Spleen (tissue), 11 donors: Measurements from ENCODE around the gene ABCA4. TPM values are rescaled to one million over a fixed set of nuclear protein-coding genes. Genes with fewer than 3 reads are reported as not detected.
A peak's percentile ranks its signal among the peaks of the same experiment; 100 is the strongest.

Experiments
- DNase-seq: peaks from one replicate; pipeline ENCODE4 v3.0.0-alpha.2; 2020
- H3K27ac ChIP-seq, 8 donors: fragments of 200-600 bp; sonication (generic) in 7 of 8; 1 replicate in 4 of 8; 2 replicates in 4 of 8; pipeline versions ENCODE4 v1.5.0 to v1.8.0; 2016 to 2021; ENCODE audit warnings: inconsistent platforms in 4 of 8, mild to moderate bottlenecking in 4 of 8, moderate library complexity in 1 of 8
- H3K27me3 ChIP-seq, 7 donors: fragments of 200-600 bp; sonication (generic) in 6 of 7; replicated peaks in 1 of 7; 1 replicate in 4 of 7; 2 replicates in 3 of 7; pipeline versions ENCODE4 v1.5.0 to v1.8.0; 2016 to 2021; ENCODE audit warnings: inconsistent platforms in 3 of 7, mild to moderate bottlenecking in 1 of 7
- H3K36me3 ChIP-seq, 6 donors: fragments of 200-600 bp; sonication (generic) in 5 of 6; 1 replicate in 4 of 6; 2 replicates in 2 of 6; pipeline versions ENCODE4 v1.5.0 to v1.8.0; 2016 to 2021; ENCODE audit warnings: inconsistent platforms in 2 of 6
- H3K4me1 ChIP-seq, 6 donors: fragments of 200-600 bp; sonication (generic) in 5 of 6; 1 replicate in 3 of 6; 2 replicates in 3 of 6; pipeline versions ENCODE4 v1.5.0 to v1.8.0; 2016 to 2021; ENCODE audit warnings: inconsistent platforms in 3 of 6
- H3K4me3 ChIP-seq, 8 donors: fragments of 200-600 bp; sonication (generic) in 7 of 8; 1 replicate in 4 of 8; 2 replicates in 4 of 8; pipeline versions ENCODE4 v1.5.0 to v1.8.0; 2016 to 2021; ENCODE audit warnings: inconsistent platforms in 4 of 8, mild to moderate bottlenecking in 4 of 8, moderate library complexity in 2 of 8
- H3K9me3 ChIP-seq, 8 donors: fragments of 200-600 bp; sonication (generic) in 7 of 8; 1 replicate in 4 of 8; 2 replicates in 4 of 8; pipeline versions ENCODE4 v1.5.0 to v1.8.0; 2016 to 2021; ENCODE audit warnings: inconsistent platforms in 4 of 8
- POLR2A ChIP-seq, 3 donors: fragments of 450-650 bp; IDR thresholded peaks; one replicate each; pipeline ENCODE4 v1.5.1; 2017; ENCODE audit warnings: antibody characterized with exemption in 3 of 3, mild to moderate bottlenecking in 1 of 3
- POLR2AphosphoS5 ChIP-seq, 3 donors: sonication (generic); formaldehyde crosslinking; IDR thresholded peaks; one replicate each; pipeline ENCODE4 v1.5.1; 2017; ENCODE audit warnings: antibody characterized with exemption in 3 of 3
- WGBS, 5 donors: extraction: QIAGEN DNeasy Blood & Tissue Kit in 3 of 5; methylation state at CpG; one replicate each; pipeline versions ENCODE4 v1.1.5 to v1.1.7; 2013 to 2018; 5-methylcytosine and 5-hydroxymethylcytosine counted together
- intact Hi-C: fragments of 100-400 bp; cut with DNase I; formaldehyde crosslinking; loops from one replicate; pipeline ENCODE4 v1.15.0; 2023; ENCODE audit warnings: low total_unique reads
- polyA plus RNA-seq, 3 donors: library from polyadenylated mRNA; stranded (reverse); fragments of 200-250 nt; gene quantifications; one replicate each; pipeline ENCODE4 v1.2.1, GENCODE V29; 2013
- total RNA-seq, 7 donors: library from RNA; depleted of rRNA in 3 of 7; stranded (reverse); fragments of >200 nt in 3 of 7; fragmentation: NEBNext Ultra II Directional in 4 of 7; extraction: Animal tissue kit (Norgen Biotek cat#: 25700) in 4 of 7; gene quantifications; one replicate each; pipeline versions ENCODE4 v1.1.0 to v1.2.1, GENCODE V29; 2016 to 2021
- TF ChIP-seq, protein P1 (sequence below), 11 experiments: fragments of 200-600 bp in 7 of 11; fragments of 450-650 bp in 4 of 11; sonication (generic) in 4 of 11; IDR thresholded peaks in 8 of 11; conservative IDR thresholded peaks in 3 of 11; 1 replicate in 7 of 11; 2 replicates in 4 of 11; pipeline versions ENCODE4 v1.4.0 to v1.8.0; 2016 to 2021; ENCODE audit warnings: antibody characterized with exemption in 11 of 11, inconsistent platforms in 4 of 11, mild to moderate bottlenecking in 1 of 11
- donor health status: healthy with polysubstance abuse.
- donor health status: DM: no; HTN: no; CAD: no; lungs with moderate emphysema.
- donor health status: DM: no; HTN: no; CAD: no.
- donor health status: Bipolar disorder and iron deficiency.
- donor health status: healthy.
- donor health status: DM: no; HTN: no; CAD: no.
- donor health status: DM: yes; HTN: yes; CAD: no.

The ABCA4 gene
- total and polyA plus RNA-seq, 10 donors: 0.04 to 0.64 (median 0.24) TPM

GRCh38 chr1:94121411-94121821 lies 468 bp upstream of the ABCA4 start:
- no peaks in the 10 kb centered on the region for H3K9me3 ChIP-seq
- no peak for TF ChIP-seq POLR2AphosphoS5 (IDR thresholded peaks at IDR 0.05)
- no peak for TF ChIP-seq POLR2A (IDR thresholded peaks at IDR 0.05)
- TF ChIP-seq, protein P1, sequence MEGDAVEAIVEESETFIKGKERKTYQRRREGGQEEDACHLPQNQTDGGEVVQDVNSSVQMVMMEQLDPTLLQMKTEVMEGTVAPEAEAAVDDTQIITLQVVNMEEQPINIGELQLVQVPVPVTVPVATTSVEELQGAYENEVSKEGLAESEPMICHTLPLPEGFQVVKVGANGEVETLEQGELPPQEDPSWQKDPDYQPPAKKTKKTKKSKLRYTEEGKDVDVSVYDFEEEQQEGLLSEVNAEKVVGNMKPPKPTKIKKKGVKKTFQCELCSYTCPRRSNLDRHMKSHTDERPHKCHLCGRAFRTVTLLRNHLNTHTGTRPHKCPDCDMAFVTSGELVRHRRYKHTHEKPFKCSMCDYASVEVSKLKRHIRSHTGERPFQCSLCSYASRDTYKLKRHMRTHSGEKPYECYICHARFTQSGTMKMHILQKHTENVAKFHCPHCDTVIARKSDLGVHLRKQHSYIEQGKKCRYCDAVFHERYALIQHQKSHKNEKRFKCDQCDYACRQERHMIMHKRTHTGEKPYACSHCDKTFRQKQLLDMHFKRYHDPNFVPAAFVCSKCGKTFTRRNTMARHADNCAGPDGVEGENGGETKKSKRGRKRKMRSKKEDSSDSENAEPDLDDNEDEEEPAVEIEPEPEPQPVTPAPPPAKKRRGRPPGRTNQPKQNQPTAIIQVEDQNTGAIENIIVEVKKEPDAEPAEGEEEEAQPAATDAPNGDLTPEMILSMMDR (IDR thresholded peaks at IDR 0.05 in 8 of 11, conservative IDR thresholded peaks at IDR 0.05 in 3 of 11): no peak
- H3K27me3 ChIP-seq: peaks cover 0 to 19% (median 0%) of the 10 kb centered on the region in 7 donors
- intact Hi-C loops: no loop called here
- H3K4me3 ChIP-seq: no peak overlapping the region
- no peak overlapping the region for H3K27ac ChIP-seq
- H3K36me3 ChIP-seq: no peaks in the 10 kb centered on the region
- WGBS, 5 donors: 84 to 92% (median 89%) methylated on average over 6 to 8 of the region's 8 CpGs
- DNase-seq: no peak
- H3K4me1 ChIP-seq: no peaks in the 10 kb centered on the region

GRCh38 chr1:94120570-94120901 lies 412 bp downstream of the ABCA4 start:
- 88 to 93% (median 91%) methylated on average over 9 of the region's 9 CpGs for WGBS, 5 donors
- peak; percentile 6 for DNase-seq
- TF ChIP-seq POLR2AphosphoS5 (IDR thresholded peaks at IDR 0.05): no peak
- TF ChIP-seq, protein P1 (IDR thresholded peaks at IDR 0.05 in 8 of 11, conservative IDR thresholded peaks at IDR 0.05 in 3 of 11): no peak
- no peak for TF ChIP-seq POLR2A (IDR thresholded peaks at IDR 0.05)
- no peaks in the 10 kb centered on the region for H3K4me1 ChIP-seq
- intact Hi-C loops: no loop called here
- H3K36me3 ChIP-seq: no peaks in the 10 kb centered on the region
- H3K27ac ChIP-seq: no peak overlapping the region
- no peak overlapping the region for H3K4me3 ChIP-seq
- H3K9me3 ChIP-seq: no peaks in the 10 kb centered on the region
- H3K27me3 ChIP-seq: peaks cover 0 to 11% (median 0%) of the 10 kb centered on the region in 7 donors

DNA sequence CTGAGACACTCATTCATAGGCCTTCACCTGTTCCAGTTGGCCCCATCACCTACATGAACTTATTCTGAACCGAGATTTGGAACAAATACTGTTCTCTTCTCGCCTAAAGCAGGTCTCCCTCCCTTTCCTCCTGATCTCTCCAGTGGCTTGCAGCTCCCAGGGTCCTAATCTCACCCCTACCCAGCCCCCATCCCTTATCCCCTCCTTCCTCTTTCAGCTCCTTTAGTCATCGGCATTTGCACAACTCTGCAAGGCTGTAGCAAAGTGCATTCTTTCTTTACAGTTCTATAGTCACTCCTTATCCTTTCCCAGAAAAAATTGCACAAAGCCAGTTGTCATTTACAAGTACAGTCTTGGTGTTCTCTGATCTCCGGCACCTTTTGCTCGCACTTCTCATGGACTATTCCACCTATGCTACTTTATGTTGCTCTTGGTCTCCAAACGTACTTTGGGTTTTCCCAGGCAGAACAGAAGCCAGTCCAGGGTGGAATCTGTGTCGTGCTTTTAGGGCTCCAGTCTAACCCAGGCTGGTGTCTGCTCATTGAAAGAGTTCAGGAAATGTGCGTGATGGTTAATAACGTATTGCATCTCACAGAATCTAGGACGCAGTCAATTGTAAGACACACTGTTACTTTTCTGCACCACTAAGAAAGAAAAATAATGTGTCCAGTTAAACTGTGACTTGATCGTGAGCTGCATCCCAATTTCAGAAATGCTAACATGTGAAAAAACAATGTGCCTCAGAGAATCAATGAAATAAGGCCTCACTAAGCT lies 965 bp downstream of the ABCA4 start:
- TF ChIP-seq, protein P1 (IDR thresholded peaks at IDR 0.05 in 8 of 11, conservative IDR thresholded peaks at IDR 0.05 in 3 of 11): no peak
- TF ChIP-seq POLR2AphosphoS5 (IDR thresholded peaks at IDR 0.05): no peak
- no peak for TF ChIP-seq POLR2A (IDR thresholded peaks at IDR 0.05)
- no peaks in the 10 kb centered on the region for H3K4me1 ChIP-seq
- DNase-seq: peak; percentile 18
- H3K27ac ChIP-seq: no peak overlapping the region
- WGBS, 5 donors: 81 to 88% (median 83%) methylated on average over 11 of the region's 11 CpGs
- intact Hi-C loops: no loop called here
- no peaks in the 10 kb centered on the region for H3K36me3 ChIP-seq
- peaks cover 0 to 11% (median 0%) of the 10 kb centered on the region in 7 donors for H3K27me3 ChIP-seq
- no peak overlapping the region for H3K4me3 ChIP-seq
- H3K9me3 ChIP-seq: no peaks in the 10 kb centered on the region

DNA sequence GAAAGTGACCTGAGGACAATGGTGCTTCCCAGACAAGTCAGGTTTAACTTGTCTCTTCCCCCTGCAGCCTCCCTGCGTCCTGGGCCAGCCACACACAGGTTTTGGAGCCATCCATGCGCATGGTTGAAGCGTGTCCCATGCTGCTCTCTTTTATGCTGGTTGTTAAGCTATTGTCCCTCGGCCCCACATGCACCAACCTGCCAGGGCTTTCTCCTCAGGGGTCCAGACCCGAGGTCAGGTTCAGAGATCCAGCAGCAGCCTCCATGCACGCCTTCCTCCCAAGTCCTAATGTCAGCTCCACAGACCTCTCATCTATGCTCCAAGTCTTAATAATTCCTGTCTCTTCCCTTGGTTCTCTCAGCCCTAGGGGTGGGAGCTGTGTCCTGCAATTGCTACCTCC lies 1.6 kb downstream of the ABCA4 start:
- Histone ChIP-seq H3K36me3 (no peaks in the 10 kb centered on the region), H3K27ac (no peak overlapping the region), H3K9me3 (no peaks in the 10 kb centered on the region), H3K4me1 (no peaks in the 10 kb centered on the region), H3K4me3 (no peak overlapping the region), H3K27me3 (peaks cover 0 to 14% (median 0%) of the 10 kb centered on the region in 7 donors)
- 71 to 94% (median 85%) methylated on average over 6 of the region's 6 CpGs for WGBS, 5 donors
- intact Hi-C loops: no loop called here
- no peak for TF ChIP-seq POLR2AphosphoS5 (IDR thresholded peaks at IDR 0.05)
- no peak for TF ChIP-seq POLR2A (IDR thresholded peaks at IDR 0.05)
- TF ChIP-seq, protein P1 (IDR thresholded peaks at IDR 0.05 in 8 of 11, conservative IDR thresholded peaks at IDR 0.05 in 3 of 11): no peak
- peak; percentile 47 for DNase-seq
